Renal pelvis (tissue), 4 donors: ENCODE data around the gene LSM3. TPM values are rescaled to one million over a fixed set of nuclear protein-coding genes. Genes with fewer than 3 reads are reported as not detected.

Experiments
- DNase-seq: peaks from one replicate; pipeline ENCODE4 v3.0.0-alpha.2; 2013
- polyA plus RNA-seq, 3 donors: library from polyadenylated mRNA; unstranded; fragments of 120-200 nt; gene quantifications; one replicate each; pipeline ENCODE4 v1.2.1, GENCODE V29; 2013; ENCODE audit not compliant: insufficient read length in 3 of 3

Gene LSM3
- polyA plus RNA-seq, 3 donors: 15.6 to 17.7 (median 15.9) TPM

- DNase-seq: no peak
Observed at GRCh38 chr3:14237457-14237856, 58.8 kb downstream of the LSM3 start.

DNA sequence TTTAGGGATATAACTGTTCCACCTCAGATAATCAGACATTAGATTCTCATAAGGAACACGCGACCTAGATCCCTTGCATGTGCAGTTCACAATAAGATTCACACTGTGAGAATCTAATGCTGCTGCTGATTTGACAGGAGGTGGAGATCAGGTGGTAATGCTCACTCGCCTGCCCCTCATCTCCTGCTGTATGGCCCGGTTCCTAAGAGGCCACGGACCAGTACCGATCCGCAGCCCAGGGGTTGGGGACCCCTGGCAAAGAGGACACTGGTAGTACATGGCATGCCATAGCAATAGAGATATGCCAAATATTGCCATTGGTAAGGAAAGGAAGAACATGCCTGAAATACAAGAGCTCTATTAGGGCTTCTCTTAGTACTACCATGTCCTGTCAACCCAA, 59.7 kb downstream of the LSM3 start:
- DNase-seq: no peak

DNA sequence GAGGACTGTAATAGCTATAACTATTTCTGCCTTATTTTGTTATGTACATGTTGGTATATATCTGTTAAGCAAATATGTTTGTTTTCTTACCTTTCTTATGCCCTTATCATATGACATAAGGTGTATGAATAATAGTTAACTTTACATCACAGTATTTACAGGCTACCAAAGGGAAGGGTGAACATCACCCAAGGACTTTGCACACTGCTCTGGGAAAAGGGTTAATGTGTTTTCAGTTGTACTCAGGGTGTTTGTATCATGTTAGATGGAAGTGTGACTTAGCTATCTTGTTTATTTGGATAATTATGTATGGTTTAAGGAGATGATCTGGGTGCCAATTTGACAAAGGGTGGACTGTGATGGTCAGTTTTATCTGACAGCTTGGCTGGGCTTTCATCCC, 60.3 kb downstream of the LSM3 start:
- no peak for DNase-seq

GRCh38 chr3:14239940-14240339, 61.3 kb downstream of the LSM3 start:
- DNase-seq: no peak

DNA sequence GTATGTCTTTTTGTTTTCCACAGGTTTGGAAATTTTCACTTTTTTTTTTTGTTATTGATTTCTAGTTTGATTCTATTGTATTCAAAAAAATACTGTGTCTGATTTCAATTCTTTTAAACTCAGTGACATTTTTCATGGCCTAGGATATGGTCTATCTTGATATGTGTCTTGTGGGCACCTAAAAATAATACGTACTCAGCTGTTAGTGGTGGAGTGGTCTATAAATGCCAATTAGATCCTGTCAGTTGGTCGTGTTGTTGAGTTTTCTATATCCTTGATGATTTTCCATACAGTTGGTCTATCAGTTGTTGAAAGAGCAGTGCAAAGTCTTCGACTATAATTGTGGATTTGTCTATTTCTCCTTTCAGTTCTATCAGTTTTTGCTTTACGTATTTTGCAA, 61.7 kb downstream of the LSM3 start:
- no peak for DNase-seq

GRCh38 chr3:14241716-14242115, 63.1 kb downstream of the LSM3 start:
- DNase-seq: no peak

GRCh38 chr3:14242490-14243311, 64.1 kb downstream of the LSM3 start:
- DNase-seq: no peak

DNA sequence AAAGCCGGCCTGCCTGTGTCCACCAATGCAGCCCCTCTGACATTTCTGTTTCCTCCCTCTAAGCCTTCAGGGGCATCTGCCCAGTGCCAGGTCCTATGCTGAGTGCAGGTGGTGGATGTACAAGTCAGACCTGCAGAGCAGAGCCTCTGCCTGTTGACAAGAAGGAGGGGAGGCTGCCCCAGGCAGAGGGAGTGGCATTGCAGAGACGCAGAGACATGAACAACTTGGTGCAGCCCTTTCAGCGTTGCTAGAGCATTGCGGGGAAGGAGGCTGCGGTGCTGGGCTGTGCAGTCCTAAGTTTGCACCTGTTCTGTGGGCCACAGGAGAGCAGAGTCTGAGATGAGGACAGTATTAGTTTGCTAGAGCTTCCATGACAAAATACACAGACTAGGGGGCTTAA, 65.2 kb downstream of the LSM3 start:
- DNase-seq: no peak

- no peak for DNase-seq
Observed at GRCh38 chr3:14244521-14245247, 66.1 kb downstream of the LSM3 start.

DNA sequence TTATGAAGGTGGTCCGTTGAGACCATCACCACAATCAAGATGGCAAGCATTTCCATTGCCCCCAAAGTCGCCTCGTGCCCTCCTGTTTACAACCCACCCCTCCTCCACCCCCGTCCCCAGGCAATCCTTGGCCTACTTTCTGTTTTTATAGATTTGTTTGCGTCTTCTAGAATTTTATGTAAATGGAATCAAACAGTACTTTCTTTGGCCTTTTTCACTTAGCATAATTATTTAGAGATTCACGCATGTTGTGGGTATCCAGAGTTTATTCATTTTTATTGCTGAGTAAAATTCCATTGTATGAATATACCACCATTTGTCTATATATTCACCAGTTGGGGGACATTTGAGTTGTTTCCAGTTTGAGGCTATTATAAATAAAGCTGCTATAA, 66.6 kb downstream of the LSM3 start:
- no peak for DNase-seq

GRCh38 chr3:14245822-14246221, 67.2 kb downstream of the LSM3 start:
- DNase-seq: no peak

GRCh38 chr3:14246414-14246813, 67.8 kb downstream of the LSM3 start:
- no peak for DNase-seq

GRCh38 chr3:14248477-14248848, 69.8 kb downstream of the LSM3 start:
- DNase-seq: no peak

DNA sequence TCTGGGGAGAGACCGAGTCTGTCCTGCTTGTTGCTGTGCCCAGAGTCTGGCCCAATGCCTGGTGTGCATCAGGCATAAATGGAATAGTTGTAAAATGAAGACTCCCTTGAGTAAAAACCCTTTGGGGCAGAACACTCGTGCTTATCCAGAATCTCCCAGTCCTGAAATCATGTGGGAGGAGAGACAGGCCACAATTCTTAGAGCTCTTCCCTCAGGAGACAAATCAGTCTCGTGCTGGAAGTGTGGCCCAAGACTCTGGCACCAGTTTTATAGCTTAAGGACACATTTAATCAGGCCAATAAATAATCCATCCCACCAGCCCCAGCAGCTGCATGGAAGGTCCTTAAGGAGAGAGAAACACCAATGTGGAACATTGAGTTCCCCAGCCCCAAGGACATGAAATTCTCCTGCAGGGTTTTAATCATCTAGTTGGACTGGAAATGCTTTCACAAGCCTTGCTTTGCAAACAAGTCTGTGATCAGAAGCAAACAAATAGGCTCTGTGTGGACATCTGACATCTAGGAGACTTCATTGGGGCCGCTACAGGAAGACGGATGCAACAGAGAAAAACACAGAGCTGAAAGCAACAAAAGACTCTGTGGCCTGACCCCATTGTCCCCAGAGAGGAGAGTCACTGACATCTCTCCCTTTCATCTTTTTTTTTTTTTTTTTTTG, 70.4 kb downstream of the LSM3 start:
- DNase-seq: peak; percentile 55

Other genes with a start within 250 kb of the LSM3 start
- gene CHCHD4, start 53.9 kb upstream of the LSM3 start, polyA plus RNA-seq: 10 to 100 TPM; 17.9 to 19.9 (median 18.7) TPM
- 10 to 100 TPM; 53.2 to 57.6 (median 56.8) TPM for gene TMEM43, start 53.8 kb upstream of the LSM3 start, polyA plus RNA-seq
- gene XPC, start 216 bp upstream of the LSM3 start, polyA plus RNA-seq: 10 to 100 TPM; 38.0 to 53.7 (median 52.2) TPM
- 10 to 100 TPM; 16.7 to 27.5 (median 22.6) TPM for gene SLC6A6, start 223.8 kb downstream of the LSM3 start, polyA plus RNA-seq